C4-2B (cell line): Measurements from ENCODE around the gene SLCO6A1.
"Not testable (repeated sequence)": the region's sequence is repeated elsewhere in the genome, so short reads cannot be mapped to it uniquely, and the experiment has no call there.

Experiments
- H3K27ac ChIP-seq: fragments of 450-650 bp; 2 replicates; pipeline ENCODE4 v1.5.1; 2017
- ZFX ChIP-seq: fragments of 450-650 bp; IDR thresholded peaks from 2 replicates; pipeline ENCODE4 v1.6.1; 2017
- TF ChIP-seq, protein P1 (sequence below): fragments of 450-650 bp; conservative IDR thresholded peaks from 2 replicates; pipeline ENCODE4 v1.5.1; 2017; ENCODE audit warnings: mild to moderate bottlenecking

Gene SLCO6A1

DNA sequence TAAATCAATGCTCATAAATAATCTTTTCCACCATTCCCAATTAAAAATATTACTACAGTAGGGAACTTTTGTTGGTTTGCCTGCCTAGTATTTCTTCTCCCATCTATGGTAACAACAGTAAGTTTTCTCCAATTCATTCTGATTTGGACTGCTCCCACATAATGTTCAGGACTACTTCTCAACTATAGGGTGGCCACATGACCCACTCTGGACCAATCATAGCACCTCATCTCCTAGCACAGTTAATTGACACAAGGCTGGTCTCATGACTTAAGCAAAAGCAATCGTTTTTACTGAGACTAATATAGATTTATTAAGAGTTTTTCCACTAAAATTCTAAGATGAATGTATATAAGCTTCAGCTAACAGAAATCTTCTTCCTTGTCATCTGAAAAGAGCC is 28.7 kb upstream of the SLCO6A1 start:
- TF ChIP-seq ZFX: no peak
- TF ChIP-seq, protein P1, sequence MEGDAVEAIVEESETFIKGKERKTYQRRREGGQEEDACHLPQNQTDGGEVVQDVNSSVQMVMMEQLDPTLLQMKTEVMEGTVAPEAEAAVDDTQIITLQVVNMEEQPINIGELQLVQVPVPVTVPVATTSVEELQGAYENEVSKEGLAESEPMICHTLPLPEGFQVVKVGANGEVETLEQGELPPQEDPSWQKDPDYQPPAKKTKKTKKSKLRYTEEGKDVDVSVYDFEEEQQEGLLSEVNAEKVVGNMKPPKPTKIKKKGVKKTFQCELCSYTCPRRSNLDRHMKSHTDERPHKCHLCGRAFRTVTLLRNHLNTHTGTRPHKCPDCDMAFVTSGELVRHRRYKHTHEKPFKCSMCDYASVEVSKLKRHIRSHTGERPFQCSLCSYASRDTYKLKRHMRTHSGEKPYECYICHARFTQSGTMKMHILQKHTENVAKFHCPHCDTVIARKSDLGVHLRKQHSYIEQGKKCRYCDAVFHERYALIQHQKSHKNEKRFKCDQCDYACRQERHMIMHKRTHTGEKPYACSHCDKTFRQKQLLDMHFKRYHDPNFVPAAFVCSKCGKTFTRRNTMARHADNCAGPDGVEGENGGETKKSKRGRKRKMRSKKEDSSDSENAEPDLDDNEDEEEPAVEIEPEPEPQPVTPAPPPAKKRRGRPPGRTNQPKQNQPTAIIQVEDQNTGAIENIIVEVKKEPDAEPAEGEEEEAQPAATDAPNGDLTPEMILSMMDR: no peak

DNA sequence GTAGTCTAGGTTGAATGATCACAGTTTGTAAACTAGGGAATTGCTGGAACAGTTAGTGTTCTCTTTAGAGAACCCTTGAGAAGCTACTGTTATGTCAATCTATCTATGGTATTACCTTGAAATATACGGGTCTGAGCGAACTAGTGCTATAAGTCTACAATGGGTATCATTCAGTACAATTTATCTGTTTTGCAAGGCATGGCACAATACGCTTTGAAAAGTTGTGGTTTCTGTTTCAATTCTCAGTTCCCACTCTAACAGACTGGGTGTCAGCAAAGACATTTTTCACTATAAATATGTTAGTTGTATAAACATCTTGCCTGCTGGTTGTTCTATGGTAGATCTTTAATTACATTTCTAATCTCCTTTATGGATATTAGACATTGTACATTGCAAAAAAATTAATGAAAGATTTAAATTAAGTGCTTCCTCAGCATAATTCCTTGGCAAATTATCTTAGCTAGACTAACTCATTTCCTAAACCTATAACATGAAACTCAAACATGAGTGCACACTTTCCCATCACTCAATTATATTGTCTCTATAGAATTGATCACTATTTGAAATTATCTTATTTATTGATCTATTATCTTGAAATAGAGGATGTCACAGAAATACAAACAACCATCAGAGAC is 24.9 kb upstream of the SLCO6A1 start:
- TF ChIP-seq ZFX: no peak
- TF ChIP-seq, protein P1: no peak
- no peak overlapping the region for H3K27ac ChIP-seq

More for the DNA sequence above, 28.7 kb upstream of the SLCO6A1 start:
- no peak overlapping the region for H3K27ac ChIP-seq

DNA sequence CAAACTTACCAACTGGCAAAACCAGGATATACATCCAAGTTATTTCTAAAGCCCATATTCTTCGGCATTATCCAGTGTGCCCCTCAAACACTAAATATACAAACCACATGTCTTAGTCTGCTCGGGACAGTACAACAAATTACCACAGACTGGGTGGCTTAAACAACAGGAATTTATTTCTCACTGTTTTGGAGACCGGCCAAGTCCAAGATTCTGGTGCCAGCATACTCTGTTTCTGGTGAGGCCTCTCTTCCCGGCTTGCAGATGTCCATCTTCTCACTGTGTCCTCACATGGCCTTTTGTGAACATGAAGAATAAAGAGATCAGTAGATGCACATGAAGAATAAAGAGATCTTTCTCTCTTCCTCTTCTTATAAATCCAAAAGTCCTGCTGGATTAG is 12.9 kb upstream of the SLCO6A1 start:
- TF ChIP-seq ZFX: no peak
- TF ChIP-seq, protein P1: no peak
- H3K27ac ChIP-seq: no peak overlapping the region

DNA sequence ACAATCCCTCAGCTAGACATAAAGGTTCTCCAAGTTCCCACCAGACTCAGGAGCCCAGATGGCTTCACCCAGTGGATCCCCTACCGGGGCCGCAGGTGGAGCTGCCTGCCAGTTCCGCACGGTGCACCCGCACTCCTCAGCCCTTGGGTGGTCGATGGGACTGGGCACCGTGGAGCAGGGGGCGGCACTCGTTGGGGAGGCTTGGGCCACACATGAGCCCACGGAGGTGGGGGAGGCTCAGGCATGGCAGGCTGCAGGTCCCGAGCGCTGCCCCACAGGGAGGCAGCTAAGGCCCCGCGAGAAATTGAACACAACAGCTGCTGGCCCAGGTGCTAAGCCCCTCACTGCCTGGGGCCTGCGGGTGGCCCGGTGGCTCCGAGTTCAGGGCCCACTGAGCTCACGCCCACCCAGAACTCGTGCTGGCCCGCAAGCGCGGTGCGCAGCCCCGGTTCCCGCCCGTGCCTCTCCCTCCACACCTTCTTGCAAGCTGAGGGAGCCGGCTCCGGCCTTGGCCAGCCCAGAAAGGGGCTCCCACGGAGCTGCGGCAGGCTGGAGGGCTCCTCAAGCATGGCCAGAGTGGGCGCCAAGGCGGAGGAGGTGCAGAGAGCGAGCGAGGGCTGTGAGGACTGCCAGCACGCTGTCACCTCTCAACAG is 7.4 kb downstream of the SLCO6A1 start:
- not testable (repeated sequence) for H3K27ac ChIP-seq

DNA sequence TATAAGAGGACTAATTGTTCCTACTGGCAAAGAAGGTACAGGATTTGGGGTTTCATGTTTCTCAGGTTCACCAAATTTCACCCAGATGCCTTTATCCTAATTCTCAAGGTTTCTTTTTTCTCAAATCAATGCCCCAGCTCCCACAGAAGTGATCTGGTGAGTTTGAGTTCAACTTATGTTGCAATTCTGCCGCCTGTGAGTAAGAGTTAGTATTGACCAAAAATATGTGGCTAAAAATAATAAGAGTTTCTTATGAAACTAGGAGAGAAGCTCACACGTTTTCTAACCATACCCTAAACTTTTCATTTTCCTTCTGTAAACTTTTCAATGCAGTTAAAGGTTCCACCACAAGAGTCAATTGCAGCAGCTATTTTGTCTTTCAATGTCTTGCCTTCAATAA is 15.1 kb downstream of the SLCO6A1 start:
- H3K27ac ChIP-seq: no peak overlapping the region
- TF ChIP-seq ZFX: no peak
- TF ChIP-seq, protein P1: no peak

DNA sequence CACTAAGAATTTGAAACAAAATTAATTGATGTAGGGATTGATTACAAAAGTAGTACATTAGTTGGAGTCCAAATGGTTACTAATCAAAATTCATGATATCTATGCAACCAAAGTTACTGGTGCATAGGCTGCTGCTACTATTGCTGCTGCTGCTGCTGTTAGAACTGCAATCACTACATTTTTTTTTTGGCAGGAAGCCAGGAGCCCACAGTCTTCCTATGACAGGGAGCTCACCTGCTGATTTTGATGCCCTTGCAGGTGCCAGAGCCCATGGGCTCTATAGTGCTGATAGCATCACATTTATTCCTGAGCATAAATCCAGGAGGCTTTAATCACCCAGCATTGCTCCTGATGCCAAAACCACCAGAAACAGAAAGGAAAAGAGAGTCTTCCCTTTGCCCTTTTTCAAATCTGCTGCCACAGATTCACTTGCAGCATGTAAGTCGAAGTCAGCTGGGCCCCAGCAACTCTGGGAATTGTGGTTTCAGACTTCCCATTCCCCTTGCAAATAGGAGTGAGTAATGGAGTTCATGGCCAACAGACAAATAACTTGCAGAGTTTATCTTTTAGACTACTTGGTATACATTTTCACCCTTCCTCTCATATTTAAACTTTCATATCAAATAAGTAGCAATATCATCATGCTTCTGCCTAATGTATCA is 17.6 kb downstream of the SLCO6A1 start:
- H3K27ac ChIP-seq: no peak overlapping the region
- no peak for TF ChIP-seq ZFX
- TF ChIP-seq, protein P1: no peak

DNA sequence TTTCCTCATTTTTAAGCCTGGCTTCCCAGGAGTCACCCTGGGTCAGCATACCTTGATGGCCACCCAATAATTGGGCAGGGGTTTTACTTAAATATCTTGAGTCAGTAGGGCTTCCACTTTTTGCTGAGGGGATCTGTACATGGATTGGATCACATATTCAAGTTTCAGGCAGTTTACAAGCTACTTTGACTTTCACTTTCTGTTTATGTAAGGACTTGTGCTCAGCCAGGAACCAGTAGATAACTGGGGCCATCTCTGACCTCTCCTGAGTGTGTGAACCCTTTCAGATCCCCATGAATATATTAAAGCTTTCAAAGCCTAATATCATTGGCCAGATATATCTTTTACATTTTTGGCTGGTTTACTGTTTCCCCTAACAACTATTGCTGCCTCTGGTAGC is 45.1 kb downstream of the SLCO6A1 start:
- H3K27ac ChIP-seq: no peak overlapping the region
- no peak for TF ChIP-seq ZFX
- TF ChIP-seq, protein P1: no peak
